ENCODE data around the gene DIS3L2. TPM values are rescaled to one million over a fixed set of nuclear protein-coding genes. Genes with fewer than 3 reads are reported as not detected.

The DIS3L2 gene
- total and polyA plus RNA-seq, 2 donors: 16.3 to 21.6 TPM

- Histone ChIP-seq H3K4me1 (ENCODE audit: control insufficient read depth in 2 of 2, insufficient read depth in 2 of 2, low read length in 2 of 2) (no peaks in the 10 kb centered on the region), H3K27ac (ENCODE audit: low read depth in 1 of 2, low read length in 1 of 2) (no peak overlapping the region), H3K9me3 (ENCODE audit: control insufficient read depth in 2 of 2, insufficient read depth in 1 of 2, low read length in 1 of 2) (no peaks in the 10 kb centered on the region), H3K4me3 (ENCODE audit: low read length in 2 of 2) (no peak overlapping the region), H3K36me3 (ENCODE audit: control insufficient read depth in 2 of 2, insufficient read depth in 2 of 2, low read length in 1 of 2) (peaks cover 4 to 8% of the 10 kb centered on the region in 2 donors), H3K27me3 (ENCODE audit: control insufficient read depth in 2 of 2, insufficient read depth in 1 of 2, low read length in 1 of 2) (no peaks in the 10 kb centered on the region)
- WGBS: 57% methylated on average over 3 of the region's 3 CpGs
- DNase-seq (ENCODE audit: low read depth in 6 of 9, low spot score in 9 of 9): peak in 1 of 9 donors; percentile 22
Measured at GRCh38 chr2:232013701-232014353, 52.3 kb downstream of the DIS3L2 start.

GRCh38 chr2:232014681-232015080 lies 53.2 kb downstream of the DIS3L2 start:
- WGBS: 99% methylated on average over 4 of the region's 4 CpGs

GRCh38 chr2:232018181-232018580 lies 56.7 kb downstream of the DIS3L2 start:
- no peaks in the 10 kb centered on the region for H3K4me1 ChIP-seq (ENCODE audit: control insufficient read depth in 2 of 2, insufficient read depth in 2 of 2, low read length in 2 of 2)
- no peak overlapping the region for H3K27ac ChIP-seq (ENCODE audit: low read depth in 1 of 2, low read length in 1 of 2)
- no peak for DNase-seq (ENCODE audit: low read depth in 6 of 9, low spot score in 9 of 9)
- no peaks in the 10 kb centered on the region for H3K27me3 ChIP-seq (ENCODE audit: control insufficient read depth in 2 of 2, insufficient read depth in 1 of 2, low read length in 1 of 2)
- H3K4me3 ChIP-seq (ENCODE audit: low read length in 2 of 2): no peak overlapping the region
- H3K36me3 ChIP-seq (ENCODE audit: control insufficient read depth in 2 of 2, insufficient read depth in 2 of 2, low read length in 1 of 2): peaks cover 18 to 20% of the 10 kb centered on the region in 2 donors
- no peaks in the 10 kb centered on the region for H3K9me3 ChIP-seq (ENCODE audit: control insufficient read depth in 2 of 2, insufficient read depth in 1 of 2, low read length in 1 of 2)
- WGBS: 99% methylated on average over 4 of the region's 4 CpGs

More at GRCh38 chr2:232014681-232015080, 53.2 kb downstream of the DIS3L2 start:
- Histone ChIP-seq H3K27ac (ENCODE audit: low read depth in 1 of 2, low read length in 1 of 2) (no peak overlapping the region), H3K36me3 (ENCODE audit: control insufficient read depth in 2 of 2, insufficient read depth in 2 of 2, low read length in 1 of 2) (peaks cover 8 to 9% of the 10 kb centered on the region in 2 donors), H3K9me3 (ENCODE audit: control insufficient read depth in 2 of 2, insufficient read depth in 1 of 2, low read length in 1 of 2) (no peaks in the 10 kb centered on the region), H3K4me1 (ENCODE audit: control insufficient read depth in 2 of 2, insufficient read depth in 2 of 2, low read length in 2 of 2) (no peaks in the 10 kb centered on the region), H3K27me3 (ENCODE audit: control insufficient read depth in 2 of 2, insufficient read depth in 1 of 2, low read length in 1 of 2) (no peaks in the 10 kb centered on the region), H3K4me3 (ENCODE audit: low read length in 2 of 2) (no peak overlapping the region)
- DNase-seq (ENCODE audit: low read depth in 6 of 9, low spot score in 9 of 9): no peak

GRCh38 chr2:232022718-232023117 lies 61.2 kb downstream of the DIS3L2 start:
- Histone ChIP-seq H3K36me3 (ENCODE audit: control insufficient read depth in 2 of 2, insufficient read depth in 2 of 2, low read length in 1 of 2) (peaks cover 25 to 35% of the 10 kb centered on the region in 2 donors), H3K4me3 (ENCODE audit: low read length in 2 of 2) (no peak overlapping the region), H3K27me3 (ENCODE audit: control insufficient read depth in 2 of 2, insufficient read depth in 1 of 2, low read length in 1 of 2) (no peaks in the 10 kb centered on the region), H3K4me1 (ENCODE audit: control insufficient read depth in 2 of 2, insufficient read depth in 2 of 2, low read length in 2 of 2) (no peaks in the 10 kb centered on the region), H3K9me3 (ENCODE audit: control insufficient read depth in 2 of 2, insufficient read depth in 1 of 2, low read length in 1 of 2) (no peaks in the 10 kb centered on the region), H3K27ac (ENCODE audit: low read depth in 1 of 2, low read length in 1 of 2) (no peak overlapping the region)
- 97% methylated on average over 3 of the region's 3 CpGs for WGBS
- DNase-seq (ENCODE audit: low read depth in 6 of 9, low spot score in 9 of 9): no peak

- no peaks in the 10 kb centered on the region for H3K9me3 ChIP-seq (ENCODE audit: control insufficient read depth in 2 of 2, insufficient read depth in 1 of 2, low read length in 1 of 2)
- H3K36me3 ChIP-seq (ENCODE audit: control insufficient read depth in 2 of 2, insufficient read depth in 2 of 2, low read length in 1 of 2): peaks cover 25 to 35% of the 10 kb centered on the region in 2 donors
- no peaks in the 10 kb centered on the region for H3K27me3 ChIP-seq (ENCODE audit: control insufficient read depth in 2 of 2, insufficient read depth in 1 of 2, low read length in 1 of 2)
- no peaks in the 10 kb centered on the region for H3K4me1 ChIP-seq (ENCODE audit: control insufficient read depth in 2 of 2, insufficient read depth in 2 of 2, low read length in 2 of 2)
- no peak overlapping the region for H3K4me3 ChIP-seq (ENCODE audit: low read length in 2 of 2)
- DNase-seq (ENCODE audit: low read depth in 6 of 9, low spot score in 9 of 9): no peak
- no peak overlapping the region for H3K27ac ChIP-seq (ENCODE audit: low read depth in 1 of 2, low read length in 1 of 2)
Measured at GRCh38 chr2:232023426-232023825, 61.9 kb downstream of the DIS3L2 start.

GRCh38 chr2:232024457-232024856 lies 62.9 kb downstream of the DIS3L2 start:
- H3K27me3 ChIP-seq (ENCODE audit: control insufficient read depth in 2 of 2, insufficient read depth in 1 of 2, low read length in 1 of 2): no peaks in the 10 kb centered on the region
- 98% methylated on average over 7 of the region's 7 CpGs for WGBS
- DNase-seq (ENCODE audit: low read depth in 6 of 9, low spot score in 9 of 9): no peak
- H3K9me3 ChIP-seq (ENCODE audit: control insufficient read depth in 2 of 2, insufficient read depth in 1 of 2, low read length in 1 of 2): no peaks in the 10 kb centered on the region
- no peaks in the 10 kb centered on the region for H3K4me1 ChIP-seq (ENCODE audit: control insufficient read depth in 2 of 2, insufficient read depth in 2 of 2, low read length in 2 of 2)
- H3K27ac ChIP-seq (ENCODE audit: low read depth in 1 of 2, low read length in 1 of 2): no peak overlapping the region
- no peak overlapping the region for H3K4me3 ChIP-seq (ENCODE audit: low read length in 2 of 2)
- peaks cover 21 to 35% of the 10 kb centered on the region in 2 donors for H3K36me3 ChIP-seq (ENCODE audit: control insufficient read depth in 2 of 2, insufficient read depth in 2 of 2, low read length in 1 of 2)

GRCh38 chr2:232026910-232027309 lies 65.4 kb downstream of the DIS3L2 start:
- no peaks in the 10 kb centered on the region for H3K27me3 ChIP-seq (ENCODE audit: control insufficient read depth in 2 of 2, insufficient read depth in 1 of 2, low read length in 1 of 2)
- WGBS: 93% methylated on average over 2 of the region's 2 CpGs
- no peak overlapping the region for H3K4me3 ChIP-seq (ENCODE audit: low read length in 2 of 2)
- no peaks in the 10 kb centered on the region for H3K4me1 ChIP-seq (ENCODE audit: control insufficient read depth in 2 of 2, insufficient read depth in 2 of 2, low read length in 2 of 2)
- peaks cover 20 to 38% of the 10 kb centered on the region in 2 donors for H3K36me3 ChIP-seq (ENCODE audit: control insufficient read depth in 2 of 2, insufficient read depth in 2 of 2, low read length in 1 of 2)
- no peak for DNase-seq (ENCODE audit: low read depth in 6 of 9, low spot score in 9 of 9)
- no peaks in the 10 kb centered on the region for H3K9me3 ChIP-seq (ENCODE audit: control insufficient read depth in 2 of 2, insufficient read depth in 1 of 2, low read length in 1 of 2)
- H3K27ac ChIP-seq (ENCODE audit: low read depth in 1 of 2, low read length in 1 of 2): no peak overlapping the region

GRCh38 chr2:232027530-232027929 lies 66.0 kb downstream of the DIS3L2 start:
- H3K36me3 ChIP-seq (ENCODE audit: control insufficient read depth in 2 of 2, insufficient read depth in 2 of 2, low read length in 1 of 2): peaks cover 18 to 34% of the 10 kb centered on the region in 2 donors
- H3K4me3 ChIP-seq (ENCODE audit: low read length in 2 of 2): no peak overlapping the region
- H3K9me3 ChIP-seq (ENCODE audit: control insufficient read depth in 2 of 2, insufficient read depth in 1 of 2, low read length in 1 of 2): no peaks in the 10 kb centered on the region
- H3K27ac ChIP-seq (ENCODE audit: low read depth in 1 of 2, low read length in 1 of 2): no peak overlapping the region
- H3K27me3 ChIP-seq (ENCODE audit: control insufficient read depth in 2 of 2, insufficient read depth in 1 of 2, low read length in 1 of 2): no peaks in the 10 kb centered on the region
- DNase-seq (ENCODE audit: low read depth in 6 of 9, low spot score in 9 of 9): no peak
- no peaks in the 10 kb centered on the region for H3K4me1 ChIP-seq (ENCODE audit: control insufficient read depth in 2 of 2, insufficient read depth in 2 of 2, low read length in 2 of 2)

- Histone ChIP-seq H3K27ac (ENCODE audit: low read depth in 1 of 2, low read length in 1 of 2) (no peak overlapping the region), H3K36me3 (ENCODE audit: control insufficient read depth in 2 of 2, insufficient read depth in 2 of 2, low read length in 1 of 2) (peaks cover 18 to 30% of the 10 kb centered on the region in 2 donors), H3K4me3 (ENCODE audit: low read length in 2 of 2) (no peak overlapping the region), H3K27me3 (ENCODE audit: control insufficient read depth in 2 of 2, insufficient read depth in 1 of 2, low read length in 1 of 2) (no peaks in the 10 kb centered on the region), H3K4me1 (ENCODE audit: control insufficient read depth in 2 of 2, insufficient read depth in 2 of 2, low read length in 2 of 2) (no peaks in the 10 kb centered on the region), H3K9me3 (ENCODE audit: control insufficient read depth in 2 of 2, insufficient read depth in 1 of 2, low read length in 1 of 2) (no peaks in the 10 kb centered on the region)
- no peak for DNase-seq (ENCODE audit: low read depth in 6 of 9, low spot score in 9 of 9)
- 100% methylated on average over 2 of the region's 2 CpGs for WGBS
Measured at GRCh38 chr2:232028071-232028470, 66.6 kb downstream of the DIS3L2 start.
